ENCODE measurements around the gene STN1.

DNA sequence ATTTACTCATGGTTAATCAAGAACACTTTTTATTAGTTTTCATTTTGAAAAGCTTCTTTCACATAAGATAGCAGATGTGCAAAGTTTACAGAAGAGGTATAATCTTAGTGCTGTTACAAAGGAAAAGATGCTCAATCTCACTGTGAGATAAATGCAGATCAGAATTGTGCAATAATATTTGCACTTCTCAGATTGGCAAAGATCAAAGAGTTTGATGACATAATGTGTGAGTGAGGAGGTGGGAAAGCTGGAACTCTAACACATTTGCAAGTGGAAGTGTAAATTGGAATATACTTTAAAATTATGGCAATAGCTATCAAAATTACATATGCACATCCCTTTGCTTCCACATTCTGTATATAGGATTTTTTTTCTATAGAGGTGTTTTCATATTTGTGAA lies 21.5 kb upstream of the STN1 start:
- TF ChIP-seq POLR2A (IDR thresholded peaks at IDR 0.05; ENCODE audit: low read length): no peak
- TF ChIP-seq GATA1 (IDR thresholded peaks at IDR 0.05; ENCODE audit: low read depth, low read length): no peak

Measured in erythroblast (primary cell).